HEK293 (cell line): ENCODE measurements around the gene FMN1.

ENCODE experiments used
- CTCF ChIA-PET: fragments of 350-600 bp; formaldehyde crosslinking; extraction: SDS; loops from one replicate; lab custom pipeline; 2021; ENCODE audit warnings: antibody characterized with exemption; lab: Yijun Ruan, JAX
- POLR2A ChIA-PET: fragments of 300-600 bp; formaldehyde crosslinking; extraction: SDS; loops from one replicate; lab custom pipeline; 2020; ENCODE audit warnings: antibody characterized with exemption, inconsistent platforms; lab: Yijun Ruan, JAX
- H3K27ac ChIP-seq: fragments of 200-500 bp; sonication (Bioruptor generic); 2 replicates; pipeline ENCODE4 v1.5.1; 2014; ENCODE audit warnings: low read depth, low read length, control low read depth, inconsistent platforms; ENCODE audit errors: extremely low read depth
- H3K36me3 ChIP-seq, 2 experiments: fragments of 200-500 bp in 1 of 2; sonication (Bioruptor generic) in 1 of 2; 1 replicate in 1 of 2; 2 replicates in 1 of 2; pipeline ENCODE4 v1.5.1; 2014 to 2017; ENCODE audit warnings: inconsistent platforms in 2 of 2, low read length in 2 of 2; ENCODE audit not compliant: control insufficient read depth in 2 of 2, insufficient read depth in 1 of 2
- H3K4me1 ChIP-seq: fragments of 200-500 bp; sonication (Bioruptor generic); 2 replicates; pipeline ENCODE4 v1.5.1; 2014; ENCODE audit warnings: mild to moderate bottlenecking, low read length, inconsistent platforms; ENCODE audit not compliant: control insufficient read depth, insufficient read depth
- H3K4me3 ChIP-seq: 2 replicates; pipeline ENCODE4 v1.5.1; 2011; ENCODE audit warnings: low read depth, mild to moderate bottlenecking, control low read depth, low read length, moderate library complexity
- H3K9me3 ChIP-seq: fragments of 200-500 bp; sonication (Bioruptor generic); 2 replicates; pipeline ENCODE4 v1.5.1; 2014; ENCODE audit warnings: low read depth, low read length, inconsistent platforms; ENCODE audit not compliant: control insufficient read depth, insufficient read depth
- EGR2 ChIP-seq: fragments of 450-650 bp; formaldehyde crosslinking; IDR thresholded peaks from 2 replicates; pipeline ENCODE4 v1.5.1; 2016; ENCODE audit warnings: low read depth, missing biosample characterization, missing genetic modification characterization
- FEZF1 ChIP-seq: fragments of 450-650 bp; formaldehyde crosslinking; IDR thresholded peaks from 2 replicates; pipeline ENCODE4 v1.5.1; 2016; ENCODE audit warnings: missing biosample characterization, missing genetic modification characterization
- GLIS1 ChIP-seq: fragments of 450-650 bp; formaldehyde crosslinking; IDR thresholded peaks from 2 replicates; pipeline ENCODE4 v1.5.1; 2016; ENCODE audit warnings: missing biosample characterization, missing genetic modification characterization
- RBAK ChIP-seq: fragments of 450-650 bp; formaldehyde crosslinking; IDR thresholded peaks from 2 replicates; pipeline ENCODE4 v1.5.1; 2016; ENCODE audit warnings: missing biosample characterization, missing genetic modification characterization
- WT1 ChIP-seq: fragments of 450-650 bp; formaldehyde crosslinking; IDR thresholded peaks from 2 replicates; pipeline ENCODE4 v1.5.1; 2016; ENCODE audit warnings: missing biosample characterization, missing genetic modification characterization
- ZBTB48 ChIP-seq: fragments of 450-650 bp; formaldehyde crosslinking; IDR thresholded peaks from 2 replicates; pipeline ENCODE4 v1.5.1; 2016; ENCODE audit warnings: missing biosample characterization, missing genetic modification characterization
- ZIC2 ChIP-seq: fragments of 450-650 bp; formaldehyde crosslinking; IDR thresholded peaks from 2 replicates; pipeline ENCODE4 v1.5.1; 2016; ENCODE audit warnings: missing biosample characterization, missing genetic modification characterization
- ZNF138 ChIP-seq: fragments of 450-650 bp; formaldehyde crosslinking; IDR thresholded peaks from 2 replicates; pipeline ENCODE4 v1.5.1; 2016; ENCODE audit warnings: missing biosample characterization, missing genetic modification characterization, borderline replicate concordance
- ZNF2 ChIP-seq: fragments of 450-650 bp; formaldehyde crosslinking; IDR thresholded peaks from 2 replicates; pipeline ENCODE4 v1.5.1; 2016; ENCODE audit warnings: missing biosample characterization, missing genetic modification characterization
- ZNF266 ChIP-seq: fragments of 450-650 bp; formaldehyde crosslinking; IDR thresholded peaks from 2 replicates; pipeline ENCODE4 v1.5.1; 2016; ENCODE audit warnings: missing biosample characterization, missing genetic modification characterization, low read depth
- ZNF394 ChIP-seq: fragments of 450-650 bp; formaldehyde crosslinking; IDR thresholded peaks from 2 replicates; pipeline ENCODE4 v1.5.1; 2016; ENCODE audit warnings: missing biosample characterization, missing genetic modification characterization, mild to moderate bottlenecking, moderate library complexity, borderline replicate concordance
- ZNF473 ChIP-seq: fragments of 450-650 bp; formaldehyde crosslinking; IDR thresholded peaks from 2 replicates; pipeline ENCODE4 v1.5.1; 2017; ENCODE audit warnings: missing biosample characterization, missing genetic modification characterization
- ZNF510 ChIP-seq: fragments of 450-650 bp; formaldehyde crosslinking; IDR thresholded peaks from 2 replicates; pipeline ENCODE4 v1.5.1; 2018; ENCODE audit warnings: mild to moderate bottlenecking, missing genetic modification characterization, missing biosample characterization; ENCODE audit not compliant: insufficient replicate concordance
- ZNF544 ChIP-seq: fragments of 450-650 bp; formaldehyde crosslinking; IDR thresholded peaks from 2 replicates; pipeline ENCODE4 v1.5.0; 2017; ENCODE audit warnings: missing biosample characterization, missing genetic modification characterization
- ZNF548 ChIP-seq: fragments of 450-650 bp; formaldehyde crosslinking; IDR thresholded peaks from 2 replicates; pipeline ENCODE4 v1.5.1; 2016; ENCODE audit warnings: missing biosample characterization, missing genetic modification characterization
- ZNF549 ChIP-seq: fragments of 450-650 bp; IDR thresholded peaks from 2 replicates; pipeline ENCODE4 v1.5.1; 2018; ENCODE audit warnings: missing biosample characterization, missing genetic modification characterization, mild to moderate bottlenecking, inconsistent platforms, moderate library complexity
- ZNF768 ChIP-seq: fragments of 450-650 bp; formaldehyde crosslinking; IDR thresholded peaks from 2 replicates; pipeline ENCODE4 v1.5.1; 2018; ENCODE audit warnings: missing biosample characterization, mild to moderate bottlenecking, missing genetic modification characterization
- ZNF776 ChIP-seq: fragments of 450-650 bp; formaldehyde crosslinking; IDR thresholded peaks from 2 replicates; pipeline ENCODE4 v1.5.0; 2017; ENCODE audit warnings: missing biosample characterization, missing genetic modification characterization, borderline replicate concordance
- ZXDB ChIP-seq: fragments of 450-650 bp; formaldehyde crosslinking; IDR thresholded peaks from 2 replicates; pipeline ENCODE4 v1.5.1; 2016; ENCODE audit warnings: missing biosample characterization, missing genetic modification characterization
- TF ChIP-seq, protein P1 (sequence below): fragments of 450-650 bp; formaldehyde crosslinking; IDR thresholded peaks from 2 replicates; pipeline ENCODE4 v1.5.1; 2016; ENCODE audit warnings: missing biosample characterization, missing genetic modification characterization
- TF ChIP-seq, protein P2 (sequence below): fragments of 450-650 bp; formaldehyde crosslinking; IDR thresholded peaks from 2 replicates; pipeline ENCODE4 v1.5.1; 2017; ENCODE audit warnings: missing biosample characterization, missing genetic modification characterization
- TF ChIP-seq, protein P3 (sequence below): fragments of 450-650 bp; IDR thresholded peaks from 2 replicates; pipeline ENCODE4 v1.5.1; 2018; ENCODE audit warnings: missing biosample characterization, mild to moderate bottlenecking, missing genetic modification characterization
- TF ChIP-seq, protein P4 (sequence below): fragments of 450-650 bp; formaldehyde crosslinking; IDR thresholded peaks from 2 replicates; pipeline ENCODE4 v1.5.1; 2016; ENCODE audit warnings: missing biosample characterization, missing genetic modification characterization

The FMN1 gene

DNA sequence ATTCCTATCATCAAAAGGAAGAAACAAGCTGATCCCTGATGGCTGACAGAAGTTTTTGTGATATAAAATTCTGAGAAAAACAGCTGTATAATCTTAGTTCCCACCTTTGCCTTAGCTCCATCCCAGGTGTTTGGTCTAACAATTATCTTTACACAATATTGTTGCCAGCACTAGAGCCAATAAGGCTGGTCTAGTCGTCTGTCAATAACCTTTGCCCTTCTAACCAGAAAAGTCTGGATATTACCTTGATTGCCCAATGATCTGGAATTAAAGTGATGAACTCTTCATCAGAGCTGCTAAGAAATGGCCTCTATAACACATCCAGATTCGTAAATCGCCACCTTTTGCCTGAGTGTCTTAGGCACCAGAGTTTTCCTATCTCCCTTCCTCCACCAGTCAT, 98.4 kb downstream of the FMN1 start:
- no peaks in the 10 kb centered on the region for H3K9me3 ChIP-seq
- peaks cover 9% of the 10 kb centered on the region for H3K4me1 ChIP-seq
- no peak overlapping the region for H3K27ac ChIP-seq
- TF ChIP-seq, protein P1, sequence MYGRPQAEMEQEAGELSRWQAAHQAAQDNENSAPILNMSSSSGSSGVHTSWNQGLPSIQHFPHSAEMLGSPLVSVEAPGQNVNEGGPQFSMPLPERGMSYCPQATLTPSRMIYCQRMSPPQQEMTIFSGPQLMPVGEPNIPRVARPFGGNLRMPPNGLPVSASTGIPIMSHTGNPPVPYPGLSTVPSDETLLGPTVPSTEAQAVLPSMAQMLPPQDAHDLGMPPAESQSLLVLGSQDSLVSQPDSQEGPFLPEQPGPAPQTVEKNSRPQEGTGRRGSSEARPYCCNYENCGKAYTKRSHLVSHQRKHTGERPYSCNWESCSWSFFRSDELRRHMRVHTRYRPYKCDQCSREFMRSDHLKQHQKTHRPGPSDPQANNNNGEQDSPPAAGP (tag by site-specific recombination) = no peak
- TF ChIP-seq FEZF1 (tag by site-specific recombination) (no peak), ZBTB48 (tag by site-specific recombination) (no peak), EGR2 (tag by site-specific recombination) (no peak), WT1 (tag by site-specific recombination) (no peak)
- TF ChIP-seq, protein P2, sequence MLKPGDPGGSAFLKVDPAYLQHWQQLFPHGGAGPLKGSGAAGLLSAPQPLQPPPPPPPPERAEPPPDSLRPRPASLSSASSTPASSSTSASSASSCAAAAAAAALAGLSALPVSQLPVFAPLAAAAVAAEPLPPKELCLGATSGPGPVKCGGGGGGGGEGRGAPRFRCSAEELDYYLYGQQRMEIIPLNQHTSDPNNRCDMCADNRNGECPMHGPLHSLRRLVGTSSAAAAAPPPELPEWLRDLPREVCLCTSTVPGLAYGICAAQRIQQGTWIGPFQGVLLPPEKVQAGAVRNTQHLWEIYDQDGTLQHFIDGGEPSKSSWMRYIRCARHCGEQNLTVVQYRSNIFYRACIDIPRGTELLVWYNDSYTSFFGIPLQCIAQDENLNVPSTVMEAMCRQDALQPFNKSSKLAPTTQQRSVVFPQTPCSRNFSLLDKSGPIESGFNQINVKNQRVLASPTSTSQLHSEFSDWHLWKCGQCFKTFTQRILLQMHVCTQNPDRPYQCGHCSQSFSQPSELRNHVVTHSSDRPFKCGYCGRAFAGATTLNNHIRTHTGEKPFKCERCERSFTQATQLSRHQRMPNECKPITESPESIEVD = no peak
- CTCF ChIA-PET = interaction anchor here (1.4 to 1.9 kb wide), 2 partner anchors 10 to 36 kb away, joined by 6 read pairs; no protein-coding TSS in a partner anchor
- H3K36me3 ChIP-seq = no peaks in the 10 kb centered on the region
- POLR2A ChIA-PET = no interaction called here
- H3K4me3 ChIP-seq = no peak overlapping the region

DNA sequence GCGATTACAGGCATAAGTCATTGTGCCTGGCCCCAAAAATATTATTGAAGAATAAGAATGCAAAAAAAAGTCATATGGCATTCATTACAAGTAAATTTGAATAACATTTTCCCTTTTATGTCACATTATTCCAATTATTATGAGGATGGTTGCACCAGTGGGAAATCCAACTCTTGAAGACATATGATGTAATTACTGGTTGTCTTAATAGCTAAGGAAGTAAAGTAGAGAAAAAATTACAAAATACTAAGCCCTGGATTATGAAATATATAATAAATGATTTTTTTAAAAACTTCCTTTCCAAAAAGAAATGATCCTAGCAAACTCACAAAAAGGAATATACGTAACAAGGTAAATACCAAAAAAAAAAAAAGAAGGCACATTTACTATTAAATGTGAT, 98.9 kb downstream of the FMN1 start:
- no peaks in the 10 kb centered on the region for H3K9me3 ChIP-seq
- ChIA-PET POLR2A (no interaction called here), CTCF (interaction anchor here (0.6 to 1.9 kb wide), 3 partner anchors 9 to 37 kb away, joined by 3 to 6 read pairs (median 6); no protein-coding TSS in a partner anchor)
- H3K36me3 ChIP-seq = no peaks in the 10 kb centered on the region
- peaks cover 10% of the 10 kb centered on the region for H3K4me1 ChIP-seq
- no peak for TF ChIP-seq ZNF768 (tag by site-specific recombination)
- H3K27ac ChIP-seq = no peak overlapping the region
- H3K4me3 ChIP-seq = no peak overlapping the region

DNA sequence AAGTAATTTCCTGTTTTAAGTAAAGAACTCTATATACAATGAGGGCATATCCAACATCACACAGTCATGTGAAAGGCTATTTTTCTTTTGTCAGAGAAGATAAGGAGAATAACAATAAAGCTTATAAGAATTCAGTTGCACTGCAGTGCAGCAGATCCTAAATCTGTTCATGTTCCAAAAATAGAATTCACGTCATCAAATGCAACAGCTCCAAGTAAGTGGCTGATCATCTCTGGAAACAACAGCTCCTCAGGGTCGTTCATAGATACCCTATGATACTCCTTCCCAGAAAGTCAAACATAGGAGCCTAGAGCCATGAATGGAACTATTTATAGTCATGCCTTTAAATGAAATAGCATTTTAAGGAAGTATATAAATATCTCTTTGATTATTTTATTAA, 100.2 kb downstream of the FMN1 start:
- ChIA-PET CTCF (no interaction called here), POLR2A (no interaction called here)
- H3K27ac ChIP-seq = no peak overlapping the region
- H3K4me3 ChIP-seq = no peak overlapping the region
- H3K4me1 ChIP-seq = peaks cover 17% of the 10 kb centered on the region
- TF ChIP-seq, protein P3, sequence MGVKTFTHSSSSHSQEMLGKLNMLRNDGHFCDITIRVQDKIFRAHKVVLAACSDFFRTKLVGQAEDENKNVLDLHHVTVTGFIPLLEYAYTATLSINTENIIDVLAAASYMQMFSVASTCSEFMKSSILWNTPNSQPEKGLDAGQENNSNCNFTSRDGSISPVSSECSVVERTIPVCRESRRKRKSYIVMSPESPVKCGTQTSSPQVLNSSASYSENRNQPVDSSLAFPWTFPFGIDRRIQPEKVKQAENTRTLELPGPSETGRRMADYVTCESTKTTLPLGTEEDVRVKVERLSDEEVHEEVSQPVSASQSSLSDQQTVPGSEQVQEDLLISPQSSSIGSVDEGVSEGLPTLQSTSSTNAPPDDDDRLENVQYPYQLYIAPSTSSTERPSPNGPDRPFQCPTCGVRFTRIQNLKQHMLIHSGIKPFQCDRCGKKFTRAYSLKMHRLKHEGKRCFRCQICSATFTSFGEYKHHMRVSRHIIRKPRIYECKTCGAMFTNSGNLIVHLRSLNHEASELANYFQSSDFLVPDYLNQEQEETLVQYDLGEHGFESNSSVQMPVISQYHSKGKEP (tag by site-specific recombination) = 0 out of 2 replicates have a peak, but pooled peaks have one; percentile 11
- TF ChIP-seq ZNF394 (tag by site-specific recombination) (no peak), ZNF2 (tag by site-specific recombination) (no peak)
- H3K36me3 ChIP-seq = no peaks in the 10 kb centered on the region
- H3K9me3 ChIP-seq = no peaks in the 10 kb centered on the region

DNA sequence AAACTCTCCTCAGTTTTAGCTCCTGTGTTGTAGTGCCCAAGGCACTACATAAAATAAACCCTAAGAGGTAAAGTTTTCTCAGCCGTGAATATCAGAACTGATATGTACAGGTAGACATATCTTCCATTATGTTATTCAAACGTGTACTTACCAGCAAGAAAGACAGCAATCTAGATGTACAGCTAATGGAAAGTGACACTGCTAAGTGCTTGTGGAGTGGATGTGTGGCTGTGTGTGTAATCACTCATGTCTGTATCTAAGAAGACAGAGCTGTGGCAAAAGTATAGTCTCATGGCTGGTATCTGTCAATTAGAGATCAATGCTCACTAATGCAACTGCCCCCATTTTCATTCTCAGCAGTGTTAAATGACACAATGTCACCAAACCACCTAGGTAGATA, 101.3 kb downstream of the FMN1 start:
- Histone ChIP-seq H3K27ac (no peak overlapping the region), H3K9me3 (no peaks in the 10 kb centered on the region), H3K4me1 (peaks cover 20% of the 10 kb centered on the region), H3K36me3 (no peaks in the 10 kb centered on the region), H3K4me3 (no peak overlapping the region)
- ChIA-PET POLR2A (no interaction called here), CTCF (interaction anchor here (0.6 to 13.3 kb wide), 2 partner anchors 10 to 40 kb away, joined by 3 to 185 read pairs; no protein-coding TSS in a partner anchor)
- no peak for TF ChIP-seq ZNF266 (tag by site-specific recombination)
- no peak for TF ChIP-seq ZNF548 (tag by site-specific recombination)
- TF ChIP-seq ZIC2 = no peak
- no peak for TF ChIP-seq RBAK (tag by site-specific recombination)
- no peak for TF ChIP-seq ZNF473
- no peak for TF ChIP-seq ZNF768 (tag by site-specific recombination)
- TF ChIP-seq ZNF544 = no peak
- TF ChIP-seq, protein P4, sequence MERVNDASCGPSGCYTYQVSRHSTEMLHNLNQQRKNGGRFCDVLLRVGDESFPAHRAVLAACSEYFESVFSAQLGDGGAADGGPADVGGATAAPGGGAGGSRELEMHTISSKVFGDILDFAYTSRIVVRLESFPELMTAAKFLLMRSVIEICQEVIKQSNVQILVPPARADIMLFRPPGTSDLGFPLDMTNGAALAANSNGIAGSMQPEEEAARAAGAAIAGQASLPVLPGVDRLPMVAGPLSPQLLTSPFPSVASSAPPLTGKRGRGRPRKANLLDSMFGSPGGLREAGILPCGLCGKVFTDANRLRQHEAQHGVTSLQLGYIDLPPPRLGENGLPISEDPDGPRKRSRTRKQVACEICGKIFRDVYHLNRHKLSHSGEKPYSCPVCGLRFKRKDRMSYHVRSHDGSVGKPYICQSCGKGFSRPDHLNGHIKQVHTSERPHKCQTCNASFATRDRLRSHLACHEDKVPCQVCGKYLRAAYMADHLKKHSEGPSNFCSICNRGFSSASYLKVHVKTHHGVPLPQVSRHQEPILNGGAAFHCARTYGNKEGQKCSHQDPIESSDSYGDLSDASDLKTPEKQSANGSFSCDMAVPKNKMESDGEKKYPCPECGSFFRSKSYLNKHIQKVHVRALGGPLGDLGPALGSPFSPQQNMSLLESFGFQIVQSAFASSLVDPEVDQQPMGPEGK (tag by site-specific recombination) = no peak
- no peak for TF ChIP-seq ZXDB (tag by site-specific recombination)
- TF ChIP-seq ZNF510 (tag by site-specific recombination) = no peak
- TF ChIP-seq ZNF138 = no peak
- TF ChIP-seq GLIS1 (tag by site-specific recombination) = no peak
- TF ChIP-seq ZNF776 (tag by site-specific recombination) = no peak
- TF ChIP-seq ZNF549 (tag by site-specific recombination) = no peak
